AML-193 (cell line): ENCODE data around the gene PIP5KL1.
"Not testable (repeated sequence)": the region's sequence is repeated elsewhere in the genome, so short reads cannot be mapped to it uniquely, and the experiment has no call there.

Experiments used
- DNase-seq, 2 experiments: peaks; one replicate each; lab custom pipeline; 2025; lab: John Stamatoyannopoulos, UW

PIP5KL1 gene

DNA sequence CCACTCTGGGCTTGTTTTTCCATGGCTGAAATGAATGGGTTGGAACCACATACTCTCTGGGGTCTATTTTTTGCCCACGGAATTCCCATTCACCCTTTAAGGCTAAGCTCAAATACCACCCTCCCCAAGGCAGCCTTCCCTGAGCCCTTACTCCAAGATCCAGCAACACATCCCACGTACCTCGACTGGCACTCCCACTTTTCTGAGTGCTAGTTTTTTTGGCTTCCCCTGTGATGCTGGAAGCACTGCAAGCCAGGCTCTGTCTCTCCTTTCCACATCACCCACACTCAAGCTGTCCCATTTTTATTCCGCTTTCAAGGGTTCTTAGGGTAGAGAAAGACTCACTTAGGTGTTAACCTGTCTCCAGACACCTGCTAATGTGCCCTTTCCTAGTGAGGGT lies 37.2 kb downstream of the PIP5KL1 start:
- DNase-seq = no peak

DNA sequence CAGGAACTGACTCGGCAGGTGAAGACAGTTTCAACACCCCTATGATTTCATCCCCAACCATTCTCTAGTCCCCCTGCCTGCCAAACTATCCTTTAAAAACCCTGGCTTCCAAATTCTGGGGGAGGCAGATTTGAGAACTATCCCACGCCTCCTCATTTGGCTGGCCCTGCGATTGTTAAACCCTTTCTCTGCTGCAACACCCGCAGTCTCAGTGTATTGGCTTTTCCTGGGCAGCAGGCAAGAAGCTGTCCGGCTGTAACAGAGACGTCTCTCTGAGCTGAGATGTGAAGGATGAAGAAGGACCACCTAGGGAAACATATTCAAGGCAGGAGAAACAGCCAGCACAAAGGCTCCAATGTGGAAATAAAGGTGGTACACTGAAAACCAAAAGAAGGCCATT lies 37.7 kb downstream of the PIP5KL1 start:
- no peak for DNase-seq

DNA sequence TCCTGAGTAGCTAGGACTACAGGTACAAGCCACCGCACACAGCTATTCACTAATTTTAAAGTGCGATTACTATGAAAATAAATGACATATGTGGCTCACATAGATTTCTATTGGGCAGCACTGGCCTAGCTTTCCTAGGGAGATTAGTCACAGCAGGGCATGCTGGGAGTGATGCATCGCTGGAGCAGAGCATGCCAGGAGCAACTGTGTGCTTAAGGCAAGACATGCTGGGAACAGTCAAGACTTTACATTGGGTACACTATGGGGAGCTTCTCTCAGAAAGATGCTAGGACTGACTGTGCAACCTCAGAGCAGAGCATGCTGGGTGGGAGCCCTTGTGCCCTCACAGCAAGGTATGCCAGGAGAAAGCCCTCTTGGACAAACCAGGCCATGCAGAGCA lies 40.5 kb downstream of the PIP5KL1 start:
- DNase-seq = no peak

DNA sequence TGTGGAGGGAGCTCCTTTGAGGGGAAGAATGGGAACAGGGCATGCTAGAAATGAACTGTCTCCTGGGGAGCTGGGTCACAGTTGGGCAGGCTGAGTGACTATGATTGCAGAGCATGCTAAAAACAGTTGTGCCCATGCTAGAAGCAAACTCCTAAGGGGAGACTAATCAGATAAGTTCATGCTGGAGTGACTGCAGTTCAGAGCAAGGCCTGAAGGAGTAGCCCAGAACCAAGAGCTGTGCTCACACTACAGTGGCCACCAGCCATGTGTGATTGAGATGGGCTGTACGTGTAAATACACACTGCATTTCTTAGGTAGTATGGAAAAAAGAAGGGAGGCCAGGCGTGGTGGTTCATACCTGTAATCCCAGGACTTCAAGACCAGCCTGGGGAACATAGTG lies 42.8 kb downstream of the PIP5KL1 start:
- DNase-seq = no peak

DNA sequence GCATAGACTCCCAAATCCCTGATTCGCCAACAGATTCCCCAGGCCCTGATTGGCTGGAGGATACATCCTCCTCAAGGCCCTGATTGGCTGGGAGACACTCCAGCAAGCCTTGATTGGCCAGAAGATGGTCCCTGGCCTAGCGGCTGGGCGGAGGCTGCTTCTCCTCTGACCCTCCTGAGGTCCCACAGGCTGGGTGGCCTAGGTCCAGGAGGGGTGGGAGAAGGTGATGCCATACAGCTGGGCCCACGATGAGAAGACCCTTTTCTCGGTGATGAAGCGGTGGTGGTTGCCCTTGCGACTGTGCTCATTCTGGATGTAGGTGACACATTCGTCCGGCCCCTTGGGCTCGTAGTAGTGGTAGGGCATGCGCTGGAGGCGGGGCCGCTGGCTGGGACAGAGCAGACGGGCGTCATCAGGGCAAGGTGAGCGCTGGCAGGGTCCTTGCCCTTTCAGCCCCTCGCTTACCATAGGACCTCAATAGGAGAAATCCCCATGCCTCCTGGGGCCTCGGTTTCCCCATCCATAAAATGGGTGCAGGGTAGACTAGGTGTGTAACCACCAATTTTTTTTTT lies 44.1 kb downstream of the PIP5KL1 start:
- no peak for DNase-seq

DNA sequence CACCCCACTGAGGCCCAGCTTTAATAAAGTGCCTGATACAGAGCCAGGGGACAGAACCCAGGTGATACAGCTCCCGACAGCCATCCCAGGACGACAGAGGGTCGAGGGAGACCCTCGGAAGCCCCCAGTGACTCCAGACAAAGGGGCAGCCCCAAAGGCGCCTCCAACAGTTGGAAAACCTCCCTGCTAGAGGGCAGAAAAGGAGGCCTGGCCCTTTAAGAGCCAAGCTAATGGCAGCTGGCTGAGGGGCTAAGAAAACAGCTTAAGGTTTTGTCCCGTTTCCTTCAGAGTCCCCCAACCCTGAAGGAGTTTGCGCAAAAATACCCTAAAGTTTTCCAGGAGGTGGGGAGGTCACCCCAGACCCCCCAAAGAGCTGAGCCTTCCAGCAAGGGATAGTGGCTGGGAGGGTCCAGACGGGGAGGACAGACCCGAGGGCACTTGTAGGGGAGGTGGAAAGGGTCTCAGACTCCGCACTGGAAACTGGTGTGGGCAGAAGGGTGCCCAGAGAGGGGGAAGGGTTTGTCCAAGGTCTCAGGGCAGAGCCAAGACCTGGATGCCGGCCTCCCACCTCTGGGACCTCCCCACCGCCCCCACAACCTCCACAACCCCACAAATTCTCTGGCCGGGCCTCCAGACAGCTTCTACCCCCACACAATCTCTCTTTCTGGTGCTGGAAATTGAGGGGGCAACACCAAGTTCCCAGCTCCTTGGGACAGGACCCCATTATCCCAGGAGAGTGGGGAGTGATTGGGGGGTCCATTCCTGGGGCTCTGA lies 44.9 kb downstream of the PIP5KL1 start:
- no peak for DNase-seq

DNA sequence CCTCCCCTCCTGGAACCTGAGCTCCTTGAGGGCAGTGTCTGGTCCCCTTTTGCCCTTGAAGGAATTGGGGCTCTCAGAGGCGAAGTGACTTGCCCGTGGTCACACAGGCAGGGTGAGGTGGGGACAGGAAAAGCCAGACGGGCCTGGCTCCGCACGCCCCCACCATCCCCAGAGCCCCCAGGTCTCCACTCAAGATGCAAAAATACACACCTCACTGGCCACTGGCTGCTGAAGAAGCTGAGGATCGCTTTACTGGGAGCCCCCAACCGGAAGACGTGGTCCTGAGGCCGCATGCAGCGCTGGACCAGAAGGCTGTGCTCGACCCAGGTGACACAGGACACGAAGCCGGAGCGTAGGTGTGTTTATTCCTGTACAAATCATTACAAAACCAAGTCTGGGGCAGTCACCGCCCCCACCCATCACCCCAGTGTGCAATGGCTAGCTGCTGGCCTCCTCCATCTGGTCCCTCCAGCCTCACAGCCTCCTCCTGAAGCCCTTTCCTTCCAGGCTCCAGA lies 45.5 kb downstream of the PIP5KL1 start:
- no peak for DNase-seq

DNA sequence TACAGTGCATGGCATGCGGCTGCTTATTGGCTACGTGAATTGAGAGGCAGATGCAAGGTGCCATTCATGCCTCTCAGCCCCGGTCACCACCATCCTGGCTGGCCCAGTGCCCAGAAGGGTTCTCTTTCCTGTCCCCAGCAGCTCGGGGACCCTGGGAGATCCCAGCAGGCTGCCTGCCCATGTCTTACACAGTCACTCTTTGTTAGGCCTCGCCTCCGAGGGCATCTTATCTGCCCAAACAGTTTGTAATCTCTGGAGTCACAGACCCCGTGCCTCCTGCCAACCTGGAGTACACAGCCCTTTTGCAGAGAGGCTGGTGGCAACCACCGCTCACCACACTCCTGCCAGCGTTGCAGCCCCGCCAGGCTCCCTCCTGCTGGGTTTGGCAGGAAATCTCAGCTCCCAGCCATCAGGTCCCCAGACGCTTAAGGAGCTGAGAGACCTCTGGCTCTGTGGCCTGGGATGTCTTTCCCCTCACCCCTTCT lies 46.1 kb downstream of the PIP5KL1 start:
- no peak for DNase-seq

DNA sequence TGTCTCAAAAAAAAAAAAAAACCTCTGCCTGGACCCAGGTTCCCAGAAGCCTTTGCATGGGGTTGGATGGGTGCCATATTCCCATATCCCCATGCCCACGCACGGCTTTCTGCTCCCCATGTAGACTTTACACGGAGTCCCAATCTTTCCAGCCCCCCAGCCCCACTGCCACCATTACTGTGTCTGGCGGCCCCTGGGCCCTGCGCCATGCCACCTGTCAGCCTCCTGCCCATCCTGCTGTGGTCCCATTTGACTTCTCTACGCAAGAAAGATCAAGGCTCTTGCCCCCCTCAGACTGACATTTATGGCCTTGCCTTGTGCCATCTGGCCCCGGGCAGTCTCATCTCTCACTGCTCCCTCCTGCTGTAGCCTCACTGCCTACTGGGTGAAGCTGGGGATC lies 46.6 kb downstream of the PIP5KL1 start:
- DNase-seq = no peak

DNA sequence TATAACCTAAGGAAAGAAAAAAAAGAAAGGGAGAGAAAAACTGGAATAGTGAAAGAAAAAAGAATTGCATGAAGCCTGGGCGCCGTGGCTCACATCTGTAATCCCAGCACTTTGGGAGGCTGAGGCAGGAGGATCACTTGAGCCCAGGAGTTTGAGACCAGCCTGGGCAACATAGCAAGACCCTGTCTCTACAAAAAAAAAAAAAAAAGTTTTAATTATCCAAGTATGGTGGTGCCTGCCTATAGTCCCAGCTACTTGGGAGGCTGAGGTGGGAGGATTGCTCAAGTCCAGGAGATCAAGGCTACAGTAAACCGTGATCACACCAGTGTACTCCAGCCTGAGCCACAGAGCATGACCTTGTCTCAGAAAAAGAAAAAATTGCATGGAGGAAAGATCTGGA lies 48.9 kb downstream of the PIP5KL1 start:
- not testable (repeated sequence) for DNase-seq

DNA sequence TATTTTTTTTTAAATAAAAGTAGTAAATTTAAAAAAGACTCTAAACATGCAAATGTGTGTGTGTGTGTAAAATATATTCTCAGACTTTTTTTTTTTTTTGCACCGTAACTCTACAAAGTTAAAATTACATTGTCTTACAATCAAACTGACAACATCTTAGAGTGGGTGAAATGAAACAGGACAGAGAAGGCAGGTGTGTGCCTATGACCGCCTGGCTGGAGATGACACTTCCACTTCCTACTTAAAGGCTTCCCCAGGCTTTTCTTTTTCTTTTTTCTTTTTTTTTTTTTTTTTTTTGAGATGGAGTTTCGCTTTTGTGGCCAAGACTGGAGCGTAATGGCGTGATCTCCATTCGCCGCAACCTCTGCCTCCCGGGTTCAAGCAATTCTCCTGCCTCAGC lies 50.4 kb downstream of the PIP5KL1 start:
- DNase-seq = no peak

DNA sequence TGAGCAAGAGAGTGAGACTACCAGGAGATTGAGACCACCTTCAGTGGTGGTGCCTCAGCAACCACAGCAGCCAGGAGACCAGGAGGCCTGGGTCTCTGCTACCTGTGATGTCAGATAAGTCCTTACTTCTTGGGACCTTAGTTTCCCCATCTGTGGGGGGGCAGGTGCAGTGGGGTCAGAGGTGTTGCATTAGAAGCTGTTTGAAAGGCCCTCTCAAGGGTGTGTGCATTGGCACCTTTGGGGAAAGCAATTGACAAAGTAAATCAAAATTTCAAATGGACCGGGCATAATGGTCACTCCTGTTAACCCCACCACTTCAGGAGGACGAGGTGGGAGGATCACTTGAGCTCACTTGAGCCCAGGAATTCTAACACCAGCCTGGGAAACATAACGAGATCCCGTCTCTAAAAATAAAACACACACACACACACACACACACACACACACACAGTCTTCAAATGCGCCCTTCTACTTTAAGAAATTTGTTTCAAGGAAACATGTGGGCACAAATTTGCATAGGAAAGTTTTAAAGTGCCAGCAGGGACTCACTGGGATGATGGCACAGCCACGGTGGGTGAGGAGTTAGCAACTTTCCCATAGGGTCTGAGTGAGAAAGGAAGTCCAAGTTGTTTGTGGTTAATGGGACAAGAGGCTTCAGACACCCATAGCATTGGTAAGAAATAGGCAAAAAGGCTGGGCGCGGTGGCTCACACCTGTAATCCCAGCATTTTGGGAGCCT lies 51.8 kb downstream of the PIP5KL1 start:
- no peak for DNase-seq

DNA sequence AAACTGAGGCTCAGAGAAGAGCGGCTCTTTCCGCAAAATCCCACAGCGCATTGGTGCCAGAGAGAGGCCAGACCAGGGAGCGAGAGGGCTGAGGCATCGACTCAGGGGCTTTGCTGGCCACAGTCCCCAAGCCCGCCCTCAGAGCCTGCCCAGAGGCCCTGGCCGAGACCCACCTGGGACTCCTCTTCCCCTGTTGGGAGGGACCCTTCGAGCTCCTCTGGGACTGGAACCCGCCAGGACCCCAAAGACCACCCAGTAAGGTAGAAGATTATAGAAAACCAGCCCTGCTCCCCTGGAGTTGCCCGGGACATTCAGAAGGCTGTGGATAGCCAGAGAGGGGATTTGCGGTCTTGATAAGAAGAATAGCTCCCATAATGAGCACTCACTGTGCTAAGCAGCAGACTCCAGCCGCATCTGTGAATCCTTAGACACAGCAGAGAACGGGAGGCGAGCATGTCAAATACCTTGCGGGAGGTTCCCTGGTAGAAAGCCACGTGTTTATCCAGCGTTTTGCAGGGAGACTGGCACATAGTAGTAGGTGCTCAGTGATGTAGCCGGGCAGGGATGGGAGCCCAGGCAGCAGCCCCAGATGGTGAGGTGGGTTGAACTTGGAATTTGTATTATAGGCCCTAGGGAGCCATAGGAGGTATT lies 52.5 kb downstream of the PIP5KL1 start:
- no peak for DNase-seq

DNA sequence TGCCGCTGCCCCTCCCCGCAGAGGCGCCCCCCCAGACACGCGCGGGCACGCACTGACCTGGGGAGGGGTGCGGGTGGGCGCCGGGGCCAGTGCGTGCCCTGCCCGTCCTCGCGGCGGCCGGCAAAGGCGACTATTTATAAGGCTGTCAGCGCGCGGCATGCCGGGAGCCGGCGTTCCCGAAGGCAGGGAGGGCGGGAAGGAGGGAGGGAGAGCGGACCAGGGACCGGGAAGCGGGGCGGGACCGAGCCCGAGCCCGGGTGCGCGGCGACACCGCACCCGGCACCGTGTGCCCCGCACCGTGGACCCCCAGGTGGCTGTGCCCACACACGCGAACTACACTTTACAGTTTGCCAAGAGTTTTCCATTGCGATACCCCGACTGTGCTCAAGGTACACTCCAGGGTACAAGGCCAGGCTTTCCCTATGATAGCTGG lies 53.0 kb downstream of the PIP5KL1 start, which contains the start of gene AK1:
TSS of gene AK1 (minus strand) at position 110 of the 433 bp plus-strand sequence. CDS start 3,058 bp downstream, outside the sequence.
- no peak for DNase-seq

DNA sequence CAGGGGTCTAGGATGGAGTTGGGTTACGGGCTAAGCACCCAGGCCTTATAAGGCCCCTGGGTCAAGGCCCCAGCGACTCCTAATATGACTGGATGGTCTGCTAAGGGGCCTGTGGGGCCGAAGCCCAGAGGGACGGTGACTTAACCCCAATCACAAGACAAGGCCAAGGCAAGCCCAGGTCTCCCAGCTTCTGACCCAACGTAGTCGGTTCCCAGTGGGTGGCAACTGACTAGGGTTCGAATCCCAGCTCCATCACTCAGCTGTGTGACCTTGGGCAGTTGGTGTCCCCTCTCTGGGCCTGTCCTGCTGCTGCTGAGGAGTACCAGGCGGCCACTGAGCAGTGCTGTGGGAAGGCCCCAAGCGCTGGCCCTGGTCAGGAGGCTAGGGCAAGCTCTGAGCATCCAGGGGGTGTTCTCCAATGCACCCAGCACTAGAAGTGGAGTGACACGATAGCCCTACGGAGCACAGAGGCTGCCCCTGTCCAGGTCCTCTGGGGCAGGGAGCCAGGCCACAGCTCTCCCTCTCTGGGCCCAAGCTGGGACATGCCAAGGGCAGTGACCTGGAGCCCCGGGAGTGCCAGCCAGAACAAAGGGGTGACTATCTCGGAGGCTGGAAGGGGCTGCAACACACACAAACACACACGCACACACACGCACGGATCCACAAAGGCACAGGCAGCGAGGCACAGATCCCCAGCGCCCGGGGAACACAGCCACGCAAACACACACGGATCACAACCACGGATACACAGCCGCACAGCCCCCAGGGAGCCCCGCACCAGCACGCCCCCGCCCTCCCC lies 53.6 kb downstream of the PIP5KL1 start:
- no peak for DNase-seq

DNA sequence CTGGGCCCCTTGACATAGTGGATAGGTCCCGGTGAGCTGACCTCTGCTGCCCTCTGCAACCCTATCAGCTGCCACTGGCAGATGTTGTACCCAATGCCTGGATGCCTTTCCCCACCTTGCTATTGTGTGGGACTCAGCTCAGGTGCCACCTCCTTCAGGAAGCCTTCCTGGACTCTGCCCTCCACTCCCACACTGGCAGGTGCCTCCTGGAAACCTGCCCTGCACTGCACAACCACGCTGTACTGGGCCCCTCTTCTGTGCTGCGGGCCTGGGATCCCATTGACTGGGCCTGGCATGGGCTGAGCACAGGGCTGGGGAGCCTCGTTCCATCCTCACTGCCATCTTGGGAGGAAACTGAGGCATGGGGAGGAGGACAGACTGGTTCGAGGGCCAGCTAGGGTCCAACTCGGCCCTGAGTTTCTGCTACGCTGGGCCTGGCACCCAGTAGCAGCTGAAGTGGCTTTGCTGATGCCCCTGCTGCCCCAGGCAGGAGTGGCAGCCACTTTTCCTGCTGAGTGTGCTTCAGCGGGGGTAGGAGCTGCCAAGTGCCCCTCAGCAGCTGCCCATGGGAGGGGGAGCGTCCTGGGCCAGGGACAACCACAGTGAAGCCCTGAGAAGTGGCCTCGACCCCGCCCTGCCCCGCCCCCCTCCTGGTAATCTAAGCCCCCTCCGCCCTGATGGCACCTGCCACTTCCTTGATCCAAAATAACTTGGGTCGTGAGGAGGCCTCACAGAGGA lies 54.4 kb downstream of the PIP5KL1 start:
- DNase-seq = no peak

DNA sequence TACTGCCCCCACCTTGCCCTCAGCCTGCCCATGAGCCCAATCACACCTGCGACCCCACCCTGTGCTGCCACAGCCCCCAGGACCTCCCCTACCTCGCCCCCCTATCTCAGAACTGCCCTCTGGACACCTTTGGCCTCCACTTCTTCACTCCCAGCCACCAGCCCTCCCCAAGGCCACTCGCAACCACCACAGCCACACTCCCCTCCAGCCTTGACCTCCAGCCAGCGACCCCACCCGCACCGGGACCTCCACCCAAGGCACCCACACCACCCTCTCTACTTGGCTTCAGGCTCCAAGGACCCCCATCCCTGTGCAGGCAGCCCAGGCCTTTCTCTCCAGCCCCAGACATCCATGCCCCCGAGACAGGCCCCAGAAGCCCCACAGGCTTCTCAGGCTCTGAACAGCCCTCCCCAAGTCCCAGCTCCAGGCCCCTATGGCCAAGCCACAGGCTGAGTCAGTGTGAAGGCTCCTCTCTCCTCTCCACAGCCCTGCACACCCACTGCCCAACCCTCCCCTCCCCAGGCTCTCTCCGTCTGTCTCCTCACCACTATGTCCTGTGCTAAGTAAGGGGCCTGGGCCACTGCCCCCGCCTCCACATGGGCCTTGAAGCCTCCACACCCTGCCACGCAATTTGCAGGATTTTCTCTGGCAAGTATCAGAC lies 55.1 kb downstream of the PIP5KL1 start:
- DNase-seq = no peak

DNA sequence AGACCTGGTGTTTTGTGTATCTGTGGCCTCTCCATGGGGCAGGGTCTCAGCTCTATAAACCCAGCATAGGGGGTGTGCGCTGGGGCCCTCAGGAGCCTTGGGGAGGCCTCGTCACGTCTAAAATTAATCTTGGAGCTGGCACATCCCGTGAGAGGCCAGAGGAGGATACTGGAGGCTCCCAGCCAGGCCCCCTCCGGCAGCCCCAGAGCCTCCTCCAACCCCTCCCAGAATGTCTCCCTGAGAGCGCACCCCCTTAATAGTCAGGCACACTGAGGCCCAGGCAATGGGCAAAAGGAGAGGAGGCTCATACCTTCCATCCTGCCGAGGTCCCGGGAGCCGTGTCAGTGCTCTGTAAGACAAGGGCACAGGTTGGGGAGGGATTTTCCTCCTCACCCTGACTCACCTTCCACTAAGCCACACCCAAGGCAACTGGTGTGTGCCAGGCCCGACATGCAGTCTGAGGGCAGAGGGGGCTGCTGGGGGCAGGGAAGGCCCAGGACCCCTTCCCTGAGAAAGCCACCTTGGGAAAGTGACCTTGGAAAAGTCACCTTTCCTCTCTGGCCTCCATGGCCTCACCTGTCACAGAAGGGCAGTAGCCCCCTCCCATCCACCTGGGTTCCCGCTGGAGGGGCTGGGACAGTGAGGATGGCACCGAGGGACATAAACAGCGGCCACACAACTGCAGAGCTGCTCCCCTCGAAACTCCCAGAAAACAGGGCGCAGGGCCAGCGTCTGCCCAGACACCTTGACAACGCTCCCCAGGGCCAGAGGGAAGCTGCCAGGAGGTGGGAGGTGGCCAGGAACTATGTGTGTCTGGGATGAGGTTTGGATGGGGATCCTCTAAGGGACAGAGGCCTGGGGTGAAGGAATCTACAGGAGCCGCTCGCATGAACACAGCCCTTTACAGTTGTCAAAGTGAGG lies 56.0 kb downstream of the PIP5KL1 start:
- DNase-seq = no peak

DNA sequence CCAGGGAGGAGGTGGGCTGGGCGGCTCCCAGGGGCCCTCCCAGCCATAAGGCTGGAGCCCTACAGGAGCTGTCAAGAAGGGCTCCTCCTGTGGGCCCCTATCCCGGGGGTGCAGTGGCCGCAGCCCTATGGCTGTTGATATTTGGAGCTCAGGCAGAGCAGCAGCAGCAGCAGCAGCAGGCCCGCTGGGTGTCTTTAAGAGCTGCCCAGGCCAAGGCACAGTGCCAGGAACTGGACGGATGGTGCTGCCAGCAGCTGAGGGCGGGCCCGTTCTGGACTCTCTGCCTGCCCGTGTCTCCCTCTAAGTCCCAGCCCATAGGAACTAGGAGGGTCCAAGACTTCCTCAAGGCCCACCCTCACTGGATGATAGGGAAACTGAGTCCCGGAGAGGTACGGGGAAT lies 56.7 kb downstream of the PIP5KL1 start:
- DNase-seq = no peak
